Body of pancreas (tissue), 4 donors: Measurements from ENCODE around the gene ARFGEF2. TPM values are rescaled to one million over a fixed set of nuclear protein-coding genes. Genes with fewer than 3 reads are reported as not detected.

Experiments used
- ATAC-seq: fragments of 150-250 bp; one replicate; pipeline ENCODE4 v1.9.1; 2016
- DNase-seq, 4 donors: peaks; one replicate each; pipeline ENCODE4 v3.0.0-alpha.2; 2019
- H3K27ac ChIP-seq, 4 donors: fragments of 200-600 bp; sonication (generic); 1 replicate in 3 of 4; 2 replicates in 1 of 4; pipeline versions ENCODE4 v1.5.1 to v1.6.1; 2016 to 2019; ENCODE audit warnings: mild to moderate bottlenecking in 1 of 4, mixed read lengths in 1 of 4, moderate library complexity in 1 of 4
- H3K27me3 ChIP-seq, 2 donors: fragments of 200-600 bp; sonication (generic); one replicate each; pipeline ENCODE4 v1.6.0; 2016; ENCODE audit warnings: mild to moderate bottlenecking in 1 of 2
- H3K36me3 ChIP-seq, 2 donors: fragments of 200-600 bp; sonication (generic); replicated peaks in 1 of 2; 2 replicates each; pipeline ENCODE4 v1.5.1; 2016; ENCODE audit warnings: low read depth in 2 of 2; ENCODE audit not compliant: insufficient read depth in 1 of 2
- H3K4me1 ChIP-seq: fragments of 200-600 bp; sonication (generic); one replicate; pipeline ENCODE4 v1.6.0; 2016
- H3K4me3 ChIP-seq, 2 donors: fragments of 200-600 bp; sonication (generic); 1 replicate in 1 of 2; 2 replicates in 1 of 2; pipeline ENCODE4 v1.5.1; 2016 to 2019
- H3K9me3 ChIP-seq, 3 donors: fragments of 200-600 bp; sonication (generic); 1 replicate in 2 of 3; 2 replicates in 1 of 3; pipeline ENCODE4 v1.5.1; 2016
- POLR2A ChIP-seq, 3 donors: fragments of 450-650 bp; IDR thresholded peaks; one replicate each; pipeline ENCODE4 v1.6.1; 2016; ENCODE audit warnings: antibody characterized with exemption in 3 of 3, mild to moderate bottlenecking in 2 of 3
- WGBS, 2 donors: methylation state at CpG; one replicate each; pipeline ENCODE4 v1.1.5; 2017; 5-methylcytosine and 5-hydroxymethylcytosine counted together
- intact Hi-C: fragments of 100-400 bp; cut with DNase I; formaldehyde crosslinking; loops from one replicate; pipeline ENCODE4 v1.15.1; 2023
- total RNA-seq, 2 donors: library from RNA; depleted of rRNA; stranded (reverse); fragments of >200 nt; gene quantifications; one replicate each; pipeline ENCODE4 v1.1.0, GENCODE V29; 2016
- TF ChIP-seq, protein P1 (sequence below), 7 experiments: fragments of 450-650 bp in 4 of 7; fragments of 200-600 bp in 3 of 7; sonication (generic) in 3 of 7; IDR thresholded peaks; one replicate each; pipeline ENCODE4 v1.5.1; 2016 to 2019; ENCODE audit warnings: antibody characterized with exemption in 7 of 7

Gene ARFGEF2
- total RNA-seq, 2 donors from 2014 or later = 17.5 to 26.5 TPM

DNA sequence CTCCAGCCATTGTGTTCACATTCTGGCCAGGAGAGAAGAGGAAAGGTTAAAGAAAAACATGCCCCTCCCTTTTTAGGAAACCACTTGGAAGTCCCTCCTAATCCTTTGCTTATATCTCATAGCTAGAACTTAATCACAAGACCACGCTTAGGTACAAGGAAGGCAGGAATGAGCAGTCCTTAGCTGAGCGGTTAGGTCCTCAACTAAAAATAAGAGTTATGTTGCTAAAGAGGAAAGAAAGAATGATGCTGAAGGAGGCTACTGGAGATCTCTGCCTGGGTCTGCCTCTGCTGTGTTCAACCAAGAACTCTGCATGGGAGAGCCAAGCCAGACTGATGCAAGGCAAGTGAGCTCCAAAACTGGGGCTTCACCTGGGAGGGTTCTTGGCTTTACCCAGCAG is 11.6 kb upstream of the ARFGEF2 start:
- 85 to 91% methylated on average over 2 of the region's 2 CpGs for WGBS, 2 donors
- DNase-seq (no peak), ATAC-seq (no peak)
- peaks cover 4% of the 10 kb centered on the region for H3K4me1 ChIP-seq
- no peaks in the 10 kb centered on the region for H3K9me3 ChIP-seq
- intact Hi-C loops = no loop called here
- H3K27ac ChIP-seq = no peak overlapping the region
- no peak for TF ChIP-seq POLR2A (IDR thresholded peaks at IDR 0.05)
- TF ChIP-seq, protein P1, sequence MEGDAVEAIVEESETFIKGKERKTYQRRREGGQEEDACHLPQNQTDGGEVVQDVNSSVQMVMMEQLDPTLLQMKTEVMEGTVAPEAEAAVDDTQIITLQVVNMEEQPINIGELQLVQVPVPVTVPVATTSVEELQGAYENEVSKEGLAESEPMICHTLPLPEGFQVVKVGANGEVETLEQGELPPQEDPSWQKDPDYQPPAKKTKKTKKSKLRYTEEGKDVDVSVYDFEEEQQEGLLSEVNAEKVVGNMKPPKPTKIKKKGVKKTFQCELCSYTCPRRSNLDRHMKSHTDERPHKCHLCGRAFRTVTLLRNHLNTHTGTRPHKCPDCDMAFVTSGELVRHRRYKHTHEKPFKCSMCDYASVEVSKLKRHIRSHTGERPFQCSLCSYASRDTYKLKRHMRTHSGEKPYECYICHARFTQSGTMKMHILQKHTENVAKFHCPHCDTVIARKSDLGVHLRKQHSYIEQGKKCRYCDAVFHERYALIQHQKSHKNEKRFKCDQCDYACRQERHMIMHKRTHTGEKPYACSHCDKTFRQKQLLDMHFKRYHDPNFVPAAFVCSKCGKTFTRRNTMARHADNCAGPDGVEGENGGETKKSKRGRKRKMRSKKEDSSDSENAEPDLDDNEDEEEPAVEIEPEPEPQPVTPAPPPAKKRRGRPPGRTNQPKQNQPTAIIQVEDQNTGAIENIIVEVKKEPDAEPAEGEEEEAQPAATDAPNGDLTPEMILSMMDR (IDR thresholded peaks at IDR 0.05) = no peak
- H3K4me3 ChIP-seq = no peak overlapping the region
- no peaks in the 10 kb centered on the region for H3K36me3 ChIP-seq
- peaks cover 0 to under 1% of the 10 kb centered on the region in 2 donors for H3K27me3 ChIP-seq

DNA sequence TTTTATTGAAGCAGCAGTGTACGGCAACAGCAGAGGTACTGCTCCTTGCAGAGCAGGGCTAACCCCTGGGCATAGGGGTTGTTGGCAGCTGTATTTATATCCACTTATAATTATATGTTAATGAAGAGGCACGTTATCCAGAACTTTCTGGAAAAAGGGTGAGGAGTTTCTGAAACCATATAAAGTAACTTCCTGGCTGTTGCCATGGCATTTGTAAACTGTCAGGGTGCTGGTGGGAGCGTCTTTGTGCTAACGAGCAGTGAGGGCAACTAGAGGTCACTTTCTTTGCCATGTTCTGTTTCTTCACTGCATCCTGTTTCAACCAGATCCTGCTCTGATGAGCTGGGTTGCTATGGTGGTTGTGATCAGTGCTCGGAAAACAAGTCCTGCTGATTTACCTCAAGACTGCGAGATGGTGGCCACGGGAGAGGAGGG is 11.1 kb upstream of the ARFGEF2 start:
- WGBS, 2 donors = 62 to 67% methylated on average over 7 of the region's 7 CpGs
- Histone ChIP-seq H3K9me3 (no peaks in the 10 kb centered on the region), H3K4me3 (no peak overlapping the region), H3K27ac (no peak overlapping the region), H3K4me1 (no peaks in the 10 kb centered on the region), H3K27me3 (no peaks in the 10 kb centered on the region), H3K36me3 (no peaks in the 10 kb centered on the region)
- DNase-seq (no peak), ATAC-seq (no peak)
- intact Hi-C loops = no loop called here
- TF ChIP-seq POLR2A (IDR thresholded peaks at IDR 0.05) = no peak
- TF ChIP-seq, protein P1 (IDR thresholded peaks at IDR 0.05) = no peak

DNA sequence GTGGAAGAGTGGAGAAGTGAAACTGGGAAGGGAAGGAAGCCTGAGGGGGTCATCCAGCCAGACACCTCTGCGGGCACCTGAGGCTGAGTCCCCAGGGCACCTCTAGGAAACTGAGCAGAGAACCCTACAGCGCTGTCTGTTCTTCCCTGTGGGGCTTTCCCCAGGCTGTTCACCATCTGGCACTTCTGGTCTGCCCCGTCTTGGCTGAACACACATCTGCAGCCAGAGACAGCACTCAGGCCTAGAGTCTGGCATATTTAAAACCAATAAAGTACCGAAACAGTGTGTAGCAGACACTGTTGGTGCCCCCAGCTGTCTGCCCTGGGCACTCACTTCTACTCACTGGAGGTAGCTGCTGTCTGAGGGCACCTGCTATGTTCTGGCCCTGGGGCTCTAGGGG is 9.4 kb upstream of the ARFGEF2 start:
- Histone ChIP-seq H3K4me3 (no peak overlapping the region), H3K4me1 (no peaks in the 10 kb centered on the region), H3K36me3 (no peaks in the 10 kb centered on the region), H3K27me3 (no peaks in the 10 kb centered on the region), H3K27ac (no peak overlapping the region), H3K9me3 (no peaks in the 10 kb centered on the region)
- WGBS, 2 donors = 90 to 93% methylated on average over 4 of the region's 4 CpGs
- ATAC-seq (no peak), DNase-seq (no peak)
- TF ChIP-seq, protein P1 (IDR thresholded peaks at IDR 0.05) = no peak
- no peak for TF ChIP-seq POLR2A (IDR thresholded peaks at IDR 0.05)
- intact Hi-C loops = no loop called here

DNA sequence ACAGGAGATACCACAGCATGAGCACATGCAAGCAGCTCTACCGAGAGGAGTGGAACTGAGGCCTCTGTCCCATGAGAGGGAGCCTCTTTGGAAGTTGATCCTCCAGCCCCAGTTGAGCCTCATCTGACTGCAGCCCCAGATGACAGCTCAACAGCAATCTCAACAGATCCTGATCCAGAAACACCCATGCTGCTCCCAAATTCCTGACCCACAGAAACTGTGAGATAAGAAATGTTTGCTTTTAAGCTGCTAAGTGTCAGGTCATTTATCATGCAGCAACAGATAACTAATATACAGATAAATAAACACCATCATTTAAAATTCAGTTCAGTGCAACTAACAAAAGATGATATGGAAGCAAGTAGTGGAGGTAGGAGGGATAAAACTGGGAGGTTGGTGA is 4.8 kb upstream of the ARFGEF2 start:
- intact Hi-C loops = no loop called here
- 62 to 100% methylated on average over 1 of the region's 1 CpG for WGBS, 2 donors
- Histone ChIP-seq H3K27ac (no peak overlapping the region), H3K9me3 (no peaks in the 10 kb centered on the region), H3K36me3 (no peaks in the 10 kb centered on the region), H3K4me1 (peaks cover 8% of the 10 kb centered on the region), H3K27me3 (no peaks in the 10 kb centered on the region), H3K4me3 (no peak overlapping the region)
- DNase-seq (no peak), ATAC-seq (no peak)
- TF ChIP-seq, protein P1 (IDR thresholded peaks at IDR 0.05) = no peak
- TF ChIP-seq POLR2A (IDR thresholded peaks at IDR 0.05) = no peak

DNA sequence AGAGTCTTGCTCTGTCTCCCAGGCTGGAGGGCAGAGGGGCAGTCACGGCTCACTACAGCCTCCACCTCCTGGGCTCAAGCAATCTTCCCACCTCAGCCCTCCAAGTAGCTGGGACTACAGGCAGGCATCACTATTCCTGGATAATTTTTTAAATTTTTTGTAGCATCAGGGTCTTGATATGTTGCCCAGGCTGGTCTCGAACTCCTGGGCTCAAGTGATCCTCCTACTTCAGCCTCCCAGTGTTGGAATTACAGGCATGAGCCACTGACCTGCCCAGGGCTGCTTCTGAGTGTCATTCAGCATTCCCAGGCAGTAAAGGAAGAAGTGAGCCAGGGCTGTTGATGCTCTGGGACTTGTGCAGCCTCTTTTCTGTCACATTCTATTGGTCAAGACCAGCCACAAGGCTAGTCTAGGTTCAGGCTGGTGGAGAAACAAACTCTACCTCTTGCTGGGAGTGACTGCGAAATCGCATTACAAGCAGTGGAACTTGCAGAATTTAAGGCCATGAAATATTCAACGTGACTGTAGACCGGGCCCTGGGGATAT is 2.1 kb upstream of the ARFGEF2 start:
- Histone ChIP-seq H3K27ac (no peak overlapping the region), H3K36me3 (no peaks in the 10 kb centered on the region), H3K27me3 (no peaks in the 10 kb centered on the region), H3K4me1 (peaks cover 29% of the 10 kb centered on the region), H3K9me3 (no peaks in the 10 kb centered on the region), H3K4me3 (no peak overlapping the region)
- no peak for TF ChIP-seq POLR2A (IDR thresholded peaks at IDR 0.05)
- intact Hi-C loops = no loop called here
- 91 to 93% methylated on average over 6 of the region's 6 CpGs for WGBS, 2 donors
- ATAC-seq = no peak
- DNase-seq = no peak
